H1 (cell line): Measurements from ENCODE around the gene ADGRL3. TPM values are rescaled to one million over a fixed set of nuclear protein-coding genes. Genes with fewer than 3 reads are reported as not detected.

ENCODE experiments used
- CTCF ChIA-PET: fragments of 300-600 bp; sonication (Branson Sonifier 250); formaldehyde crosslinking; loops from one replicate; lab custom pipeline; 2021; ENCODE audit not compliant: partially characterized antibody; lab: Charles Lee
- POLR2A ChIA-PET: fragments of 300-600 bp; sonication (Branson Sonifier 250); formaldehyde crosslinking; loops from one replicate; lab custom pipeline; 2021; ENCODE audit warnings: inconsistent platforms; ENCODE audit not compliant: partially characterized antibody; lab: Charles Lee
- DNase-seq, 2 experiments: peaks; one replicate each; pipeline versions ENCODE4 v3.0.0 to v3.0.0-alpha.2; 2010 to 2022; ENCODE audit warnings: low spot score in 2 of 2, low read depth in 1 of 2, mixed read lengths in 1 of 2
- FAIRE-seq: peaks from 2 replicates; lab custom pipeline; 2011; peaks lifted over from hg19 to GRCh38; lab: Jason Lieb, UNC
- H2AFZ ChIP-seq: 2 replicates; pipeline ENCODE4 v1.8.1; 2012; ENCODE audit warnings: low read length, inconsistent platforms
- H2AK5ac ChIP-seq: 2 replicates; pipeline ENCODE4 v1.6.1; 2013; ENCODE audit warnings: low read depth, low read length
- H2BK120ac ChIP-seq: replicated peaks from 2 replicates; pipeline ENCODE3; 2013; ENCODE audit warnings: low read depth, low read length, inconsistent platforms
- H2BK12ac ChIP-seq: 2 replicates; pipeline ENCODE4 v1.6.1; 2013; ENCODE audit warnings: low read depth, low read length
- H2BK15ac ChIP-seq: 2 replicates; pipeline ENCODE4 v1.6.1; 2013; ENCODE audit warnings: low read length
- H2BK20ac ChIP-seq: 2 replicates; pipeline ENCODE4 v1.6.1; 2013; ENCODE audit warnings: low read length
- H2BK5ac ChIP-seq: 2 replicates; pipeline ENCODE4 v1.6.1; 2013; ENCODE audit warnings: low read depth, low read length
- H3K14ac ChIP-seq: 2 replicates; pipeline ENCODE4 v1.6.1; 2013; ENCODE audit warnings: inconsistent platforms; ENCODE audit not compliant: insufficient read length
- H3K18ac ChIP-seq: 2 replicates; pipeline ENCODE4 v1.6.1; 2013; ENCODE audit warnings: low read length; ENCODE audit errors: extremely low read depth
- H3K23ac ChIP-seq: 2 replicates; pipeline ENCODE4 v1.6.1; 2013; ENCODE audit warnings: inconsistent platforms; ENCODE audit not compliant: insufficient read length
- H3K23me2 ChIP-seq: 2 replicates; pipeline ENCODE4 v1.6.1; 2013; ENCODE audit warnings: low read depth, low read length
- H3K27ac ChIP-seq: 2 replicates; pipeline ENCODE4 v1.6.1; 2011; ENCODE audit warnings: low read depth, low read length, inconsistent platforms
- H3K27me3 ChIP-seq, 4 experiments: replicated peaks in 1 of 4; 1 replicate in 1 of 4; 2 replicates in 3 of 4; pipeline versions ENCODE4 v1.6.1 to v1.8.1; 2011 to 2013; ENCODE audit warnings: low read length in 3 of 4, mild to moderate bottlenecking in 3 of 4, inconsistent platforms in 2 of 4, mixed read lengths in 2 of 4, moderate library complexity in 1 of 4; ENCODE audit not compliant: control insufficient read depth in 3 of 4, insufficient read depth in 3 of 4; ENCODE audit errors: extremely low read depth in 1 of 4
- H3K36me3 ChIP-seq, 4 experiments: 2 replicates each; pipeline versions ENCODE4 v1.6.1 to v1.8.1; 2011 to 2013; ENCODE audit warnings: mild to moderate bottlenecking in 4 of 4, low read length in 3 of 4, moderate library complexity in 2 of 4, control low read depth in 1 of 4, inconsistent platforms in 1 of 4; ENCODE audit not compliant: insufficient read depth in 4 of 4, control insufficient read depth in 2 of 4
- H3K4ac ChIP-seq: replicated peaks from 2 replicates; pipeline ENCODE3; 2013; ENCODE audit warnings: low read length, low read depth, mixed read lengths, inconsistent platforms; ENCODE audit not compliant: insufficient read length
- H3K4me1 ChIP-seq, 4 experiments: replicated peaks in 1 of 4; 1 replicate in 1 of 4; 2 replicates in 3 of 4; pipeline versions ENCODE4 v1.6.1 to v1.8.1; 2011 to 2013; ENCODE audit warnings: low read length in 3 of 4, inconsistent platforms in 2 of 4, mixed read lengths in 1 of 4; ENCODE audit not compliant: insufficient read depth in 4 of 4, control insufficient read depth in 3 of 4
- H3K4me2 ChIP-seq, 2 experiments: 2 replicates each; pipeline versions ENCODE4 v1.6.1 to v1.8.1; 2011 to 2013; ENCODE audit warnings: low read depth in 2 of 2, low read length in 2 of 2, control low read depth in 1 of 2, inconsistent platforms in 1 of 2, mild to moderate bottlenecking in 1 of 2; ENCODE audit not compliant: insufficient read depth in 1 of 2
- H3K4me3 ChIP-seq, 4 experiments: fragments of 200-600, 300-600 bp in 1 of 4; sonication (generic), shearing (Covaris generic), sonication (Bioruptor Twin) in 1 of 4; 2 replicates each; pipeline versions ENCODE4 v1.5.1 to v1.8.1; 2011 to 2016; ENCODE audit warnings: low read length in 4 of 4, low read depth in 3 of 4, control low read depth in 2 of 4, inconsistent platforms in 2 of 4, mild to moderate bottlenecking in 2 of 4, mixed read lengths in 1 of 4, moderate library complexity in 1 of 4; ENCODE audit not compliant: insufficient read depth in 2 of 4; ENCODE audit errors: extremely low read depth in 1 of 4
- H3K56ac ChIP-seq: replicated peaks from 2 replicates; pipeline ENCODE3; 2013; ENCODE audit warnings: low read depth, mild to moderate bottlenecking, mixed read lengths, low read length, inconsistent platforms; ENCODE audit not compliant: insufficient read length
- H3K79me1 ChIP-seq: 2 replicates; pipeline ENCODE4 v1.6.1; 2013; ENCODE audit warnings: low read depth, low read length, control low read depth
- H3K79me2 ChIP-seq, 2 experiments: 2 replicates each; pipeline versions ENCODE4 v1.6.1 to v1.8.1; 2012 to 2013; ENCODE audit warnings: low read length in 2 of 2, mild to moderate bottlenecking in 2 of 2, inconsistent platforms in 1 of 2; ENCODE audit not compliant: insufficient read depth in 2 of 2, control insufficient read depth in 1 of 2
- H3K9ac ChIP-seq, 4 experiments: replicated peaks in 1 of 4; 1 replicate in 1 of 4; 2 replicates in 3 of 4; pipeline versions ENCODE4 v1.6.1 to v1.8.1; 2011 to 2013; ENCODE audit warnings: low read depth in 3 of 4, low read length in 3 of 4, control low read depth in 2 of 4, mild to moderate bottlenecking in 2 of 4, moderate library complexity in 2 of 4, inconsistent platforms in 1 of 4; ENCODE audit errors: extremely low read depth in 1 of 4
- H3K9me3 ChIP-seq, 2 experiments: 2 replicates each; pipeline versions ENCODE4 v1.6.1 to v1.8.1; 2012 to 2013; ENCODE audit warnings: mild to moderate bottlenecking in 2 of 2, moderate library complexity in 2 of 2, control low read depth in 1 of 2, inconsistent platforms in 1 of 2, low read depth in 1 of 2, low read length in 1 of 2, mixed read lengths in 1 of 2; ENCODE audit not compliant: insufficient read depth in 2 of 2
- H4K20me1 ChIP-seq, 2 experiments: replicated peaks in 1 of 2; 2 replicates each; pipeline versions ENCODE3 to v1.8.1; 2011 to 2013; ENCODE audit warnings: inconsistent platforms in 2 of 2, low read length in 2 of 2, mild to moderate bottlenecking in 1 of 2; ENCODE audit not compliant: insufficient read depth in 2 of 2, control insufficient read depth in 1 of 2
- H4K5ac ChIP-seq: 2 replicates; pipeline ENCODE4 v1.6.1; 2013; ENCODE audit warnings: low read length, low read depth, mixed read lengths, inconsistent platforms; ENCODE audit not compliant: insufficient read length
- H4K8ac ChIP-seq: 2 replicates; pipeline ENCODE4 v1.8.0; 2013; ENCODE audit warnings: mild to moderate bottlenecking, moderate library complexity, low read length, inconsistent platforms; ENCODE audit not compliant: insufficient read depth; ENCODE audit errors: extremely low read depth
- H4K91ac ChIP-seq: replicated peaks from 2 replicates; pipeline ENCODE3; 2013; ENCODE audit warnings: low read length, mixed read lengths, inconsistent platforms; ENCODE audit not compliant: insufficient read length
- CHD1 ChIP-seq: IDR thresholded peaks from 2 replicates; pipeline ENCODE4 v1.6.1; 2012; ENCODE audit warnings: low read depth, low read length, improper control_type of control experiment
- E2F6 ChIP-seq: IDR thresholded peaks from 2 replicates; pipeline ENCODE4 v1.6.1; 2012; ENCODE audit warnings: inconsistent platforms
- NRF1 ChIP-seq: IDR thresholded peaks from 2 replicates; pipeline ENCODE4 v1.6.1; 2011; ENCODE audit warnings: mild to moderate bottlenecking, low read depth, low read length, improper control_type of control experiment
- SIN3A ChIP-seq, 2 experiments: IDR thresholded peaks in 1 of 2; conservative IDR thresholded peaks in 1 of 2; 2 replicates each; pipeline ENCODE4 v1.6.1; 2011 to 2012; ENCODE audit warnings: low read length in 2 of 2, improper control_type of control experiment in 1 of 2, low read depth in 1 of 2, mild to moderate bottlenecking in 1 of 2
- SP4 ChIP-seq: IDR thresholded peaks from 2 replicates; pipeline ENCODE4 v1.6.1; 2012; ENCODE audit warnings: low read length, inconsistent platforms
- TAF1 ChIP-seq: IDR thresholded peaks from 2 replicates; pipeline ENCODE4 v1.6.1; 2011; ENCODE audit warnings: mild to moderate bottlenecking, low read depth, low read length
- TCF12 ChIP-seq: IDR thresholded peaks from 2 replicates; pipeline ENCODE4 v1.6.1; 2011; ENCODE audit warnings: low read depth, mild to moderate bottlenecking, low read length
- WGBS, 2 experiments: shearing (Covaris generic) in 1 of 2; methylation state at CpG; one replicate each; pipeline versions ENCODE4 v1.1.6 to v1.1.7; 2013 to 2015; ENCODE audit warnings: low lambda C conversion rate in 2 of 2, mixed read lengths in 2 of 2, inconsistent platforms in 1 of 2, low coverage in 1 of 2, missing lambda C conversion rate in 1 of 2; ENCODE audit not compliant: insufficient replicate concordance in 2 of 2, insufficient coverage in 1 of 2, insufficient read length in 1 of 2; ENCODE audit errors: extremely low coverage in 1 of 2, missing lambda C conversion rate in 1 of 2; 5-methylcytosine and 5-hydroxymethylcytosine counted together
- polyA plus RNA-seq, 7 experiments: library from polyadenylated mRNA; depleted of rRNA in 3 of 7; stranded (reverse) in 5 of 7; unstranded in 2 of 7; fragments of >200 nt in 5 of 7; fragments of 200-250 nt in 2 of 7; gene quantifications; 1 replicate in 5 of 7; 2 replicates in 1 of 7; 4 replicates in 1 of 7; pipeline versions ENCODE4 v1.2.1 to v1.2.3, GENCODE V29; 2011 to 2013; ENCODE audit warnings: missing spikeins in 2 of 7, mixed read lengths in 2 of 7
- total RNA-seq: library from RNA; stranded (reverse); fragmentation: NEBNext Ultra II Directional; extraction: Animal tissue kit (Norgen Biotek cat#: 25700); gene quantifications from 2 replicates; pipeline ENCODE4 v1.2.1, GENCODE V29; 2021
- TF ChIP-seq, protein P1 (sequence below): IDR thresholded peaks from 2 replicates; pipeline ENCODE4 v1.6.1; 2011; ENCODE audit warnings: low read length, improper control_type of control experiment

Gene ADGRL3
- total and polyA plus RNA-seq, 2 of the 8 experiments (the other 6 are each of a cell fraction or from before 2014, with no cell fraction given) = 6.6 to 13.0 TPM

DNA sequence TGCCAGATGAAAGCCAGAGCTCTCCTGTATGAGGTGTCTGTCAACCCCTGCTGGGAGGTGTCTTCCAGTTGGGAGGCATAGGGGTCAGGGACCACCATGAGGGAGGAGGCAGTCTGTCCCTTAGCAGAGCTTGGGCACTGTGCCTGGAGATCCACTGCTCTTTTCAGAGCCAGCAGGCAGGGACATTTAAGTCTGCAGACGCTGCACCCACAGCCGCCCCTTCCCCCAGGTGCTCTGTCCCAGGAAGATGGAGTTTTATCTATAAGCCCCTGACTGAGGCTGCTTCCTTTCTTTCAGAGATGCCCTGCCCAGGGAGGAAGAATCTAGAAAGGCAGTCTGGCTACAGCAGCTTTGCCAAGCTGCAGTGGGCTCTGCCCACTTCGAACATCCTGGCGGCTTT, 893.6 kb downstream of the ADGRL3 start:
- Histone ChIP-seq H2AFZ (peak overlapping the region; percentile 5; the same call in 1 of the 2 replicates), H4K8ac (no peak overlapping the region), H2BK20ac (no peak overlapping the region), H2AK5ac (no peak overlapping the region), H3K27ac (no peak overlapping the region), H4K20me1 (no peaks in the 10 kb centered on the region), H3K79me1 (no peaks in the 10 kb centered on the region), H3K4me1 (no peaks in the 10 kb centered on the region), H3K14ac (no peak overlapping the region), H2BK15ac (no peak overlapping the region; the same call in 1 of the 2 replicates), H3K23me2 (no peaks in the 10 kb centered on the region), H3K27me3 (no peaks in the 10 kb centered on the region), H3K36me3 (no peaks in the 10 kb centered on the region), H3K4me2 (no peak overlapping the region), H3K9me3 (no peaks in the 10 kb centered on the region), H2BK120ac (no peak overlapping the region), H3K56ac (no peak overlapping the region), H2BK5ac (no peak overlapping the region), H4K91ac (no peak overlapping the region), H3K9ac (no peak overlapping the region), H3K4ac (no peak overlapping the region), H4K5ac (no peak overlapping the region), H3K4me3 (no peak overlapping the region), H3K79me2 (no peaks in the 10 kb centered on the region), H3K18ac (no peak overlapping the region; the same call in 1 of the 2 replicates), H2BK12ac (no peak overlapping the region), H3K23ac (no peak overlapping the region)
- POLR2A ChIA-PET = interaction anchor here (0.6 kb wide), 1 partner anchor 889 kb away, joined by 3 read pairs; no protein-coding TSS in a partner anchor
- DNase-seq (no peak), FAIRE-seq (no peak)
- CTCF ChIA-PET = no interaction called here
- WGBS, 2 experiments = 85% methylated on average over 4 of the region's 4 CpGs; no CpG with 5 or more reads in 1 of the 2 experiments
- TF ChIP-seq, protein P1, sequence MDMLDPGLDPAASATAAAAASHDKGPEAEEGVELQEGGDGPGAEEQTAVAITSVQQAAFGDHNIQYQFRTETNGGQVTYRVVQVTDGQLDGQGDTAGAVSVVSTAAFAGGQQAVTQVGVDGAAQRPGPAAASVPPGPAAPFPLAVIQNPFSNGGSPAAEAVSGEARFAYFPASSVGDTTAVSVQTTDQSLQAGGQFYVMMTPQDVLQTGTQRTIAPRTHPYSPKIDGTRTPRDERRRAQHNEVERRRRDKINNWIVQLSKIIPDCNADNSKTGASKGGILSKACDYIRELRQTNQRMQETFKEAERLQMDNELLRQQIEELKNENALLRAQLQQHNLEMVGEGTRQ = no peak
- TF ChIP-seq TCF12 (no peak), NRF1 (no peak), SP4 (no peak), E2F6 (no peak), TAF1 (no peak), SIN3A (conservative IDR thresholded peaks at IDR 0.05 in 1 of 2, IDR thresholded peaks at IDR 0.05 in 1 of 2; ENCODE audit: low read depth in 1 of 2, low read length in 2 of 2) (no peak), CHD1 (no peak)
- TF ChIP-seq, all 59 proteins: peak for 0
